ENCODE results near the gene ARAP1.

ARAP1 gene

DNA sequence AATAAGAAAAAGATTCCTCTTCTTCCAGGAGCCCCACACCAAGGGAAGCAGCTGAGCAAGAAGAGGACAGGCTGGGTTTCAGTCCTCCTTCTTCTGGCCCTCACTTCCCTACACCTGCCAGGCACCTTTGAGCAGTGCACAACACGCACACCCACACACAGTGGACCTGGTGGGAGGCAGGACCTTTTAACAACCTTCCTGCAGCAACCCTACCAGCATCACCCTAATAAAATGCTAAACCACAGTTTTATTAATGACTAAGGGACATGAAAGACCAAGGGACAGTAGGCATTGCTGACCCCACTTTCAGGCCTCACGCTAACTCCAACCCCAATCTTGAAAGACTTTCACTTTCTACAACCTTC, 12.2 kb downstream of the ARAP1 start:
- in situ Hi-C loops (cut with HindIII; ENCODE audit: low sequenced_read_pairs), result no loop called here
- no peak for TF ChIP-seq CTCF (IDR thresholded peaks at IDR 0.05; ENCODE audit: low read depth, low read length)
- DNase-seq (ENCODE audit: low read depth, low spot score), result no peak

DNA sequence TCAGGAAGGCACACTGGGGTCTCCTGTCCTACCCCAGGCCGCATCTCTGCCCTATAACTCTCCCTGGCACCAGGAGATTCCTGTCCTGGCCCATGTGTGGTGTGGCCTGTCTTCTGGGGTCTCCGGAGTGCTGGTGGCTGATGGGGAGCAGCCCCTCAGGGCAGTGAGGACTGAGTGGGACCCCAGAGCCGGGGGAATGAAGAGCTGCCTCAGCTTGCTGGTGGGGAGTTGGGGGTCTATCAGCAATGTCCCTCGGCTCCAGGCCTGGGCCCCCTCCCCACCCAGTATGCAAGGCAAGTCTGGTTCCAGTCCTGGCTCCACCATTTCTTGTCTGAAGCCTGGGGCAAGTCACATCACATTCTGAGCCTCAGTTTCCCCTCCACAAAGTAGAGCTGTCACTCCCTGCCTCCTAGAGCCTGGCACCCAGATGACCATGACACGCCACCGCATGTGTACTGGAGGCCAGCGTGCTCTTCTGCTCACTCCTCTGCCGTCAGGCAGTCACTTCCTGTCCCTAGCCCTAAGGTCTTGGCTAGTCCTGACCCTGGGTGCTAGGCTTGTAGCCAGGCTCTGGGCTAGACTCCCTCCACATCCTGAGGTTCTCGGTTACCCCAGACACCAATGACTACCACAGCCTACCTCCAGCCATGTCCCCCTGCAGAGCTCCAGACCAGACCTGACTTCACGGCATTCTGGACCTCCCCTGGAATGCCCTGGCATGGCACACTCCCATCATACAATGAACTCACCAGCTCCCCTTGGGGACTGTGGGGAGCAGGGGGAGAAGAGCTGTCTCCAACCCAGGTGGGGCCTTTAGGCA, 12.8 kb downstream of the ARAP1 start:
- no peak overlapping the region for H3K4me3 ChIP-seq (ENCODE audit: low read depth, low read length)
- no peak for DNase-seq (ENCODE audit: low read depth, low spot score)
- in situ Hi-C loops (cut with HindIII; ENCODE audit: low sequenced_read_pairs), result no loop called here

More for the DNA sequence above, 12.2 kb downstream of the ARAP1 start:
- no peak overlapping the region for H3K4me3 ChIP-seq (ENCODE audit: low read depth, low read length)

DNA sequence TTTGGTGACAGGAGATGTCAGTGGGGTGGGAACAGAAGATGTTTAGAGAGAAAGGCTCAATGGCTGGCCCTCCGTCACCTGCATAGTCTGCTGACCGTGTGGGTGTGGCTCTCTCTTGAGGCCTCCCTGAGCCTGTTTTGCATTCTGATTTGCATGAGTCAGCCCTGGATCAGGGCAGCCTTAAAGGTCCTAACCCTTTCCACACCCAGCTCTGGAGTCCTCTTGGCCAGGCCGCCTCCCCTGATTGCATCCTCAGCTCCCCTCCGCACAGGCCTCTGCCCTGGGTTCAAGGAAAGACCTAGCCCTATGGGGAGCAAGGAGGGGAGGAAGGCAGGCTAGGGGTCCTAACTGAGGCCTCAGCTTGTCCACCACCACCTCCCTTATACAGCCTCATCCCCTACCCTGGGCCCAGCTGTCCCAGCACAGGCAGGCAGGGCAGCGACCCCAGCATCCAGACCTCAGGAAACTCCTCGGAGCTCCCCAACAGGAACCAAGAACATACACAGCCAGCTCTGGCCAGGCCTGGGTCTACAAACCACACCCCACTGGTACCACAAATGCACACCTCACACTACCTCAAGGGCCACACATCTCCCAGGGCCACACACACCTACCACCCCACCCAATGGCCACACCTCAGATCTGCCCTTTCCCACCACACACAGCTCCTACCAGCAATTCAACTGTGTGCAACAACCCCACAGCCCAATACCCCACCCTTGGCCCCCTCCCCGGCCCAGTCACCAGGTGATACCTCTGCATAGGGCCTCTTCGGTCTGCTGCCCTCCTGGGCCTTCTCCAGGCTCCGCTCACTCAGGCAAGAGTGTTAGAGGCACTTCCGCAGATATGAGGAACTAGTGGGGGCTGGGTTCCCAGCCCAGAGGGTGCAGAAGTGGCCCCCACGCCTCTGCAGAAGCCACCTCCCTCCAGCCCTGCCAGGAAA, 13.7 kb downstream of the ARAP1 start:
- in situ Hi-C loops (cut with HindIII; ENCODE audit: low sequenced_read_pairs), result no loop called here

More for the DNA sequence above, 12.8 kb downstream of the ARAP1 start:
- TF ChIP-seq CTCF (IDR thresholded peaks at IDR 0.05; ENCODE audit: low read depth, low read length), result no peak

DNA sequence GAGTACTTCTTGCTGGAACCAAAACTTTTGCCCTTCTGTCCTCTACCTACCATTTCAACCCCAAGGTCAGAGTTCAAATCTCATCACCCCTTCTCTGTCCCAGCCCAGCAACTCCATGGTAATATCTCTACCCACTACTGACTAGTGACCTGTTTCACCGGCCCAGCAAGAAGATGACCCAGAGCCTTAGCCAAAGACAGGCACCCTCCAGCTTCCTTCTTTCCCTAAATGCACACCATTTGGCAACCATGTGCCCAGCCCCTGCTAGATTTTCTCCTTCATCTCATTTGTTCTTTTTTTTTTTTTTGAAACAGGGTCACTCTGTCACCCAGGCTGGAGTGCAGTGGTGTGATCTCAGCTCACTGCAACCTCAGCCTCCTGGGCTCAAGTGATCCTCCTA, 14.9 kb downstream of the ARAP1 start:
- no peak for TF ChIP-seq CTCF (IDR thresholded peaks at IDR 0.05; ENCODE audit: low read depth, low read length)
- no peak overlapping the region for H3K4me3 ChIP-seq (ENCODE audit: low read depth, low read length)
- DNase-seq (ENCODE audit: low read depth, low spot score), result no peak
- in situ Hi-C loops (cut with HindIII; ENCODE audit: low sequenced_read_pairs), result no loop called here

More for the DNA sequence above, 13.7 kb downstream of the ARAP1 start:
- no peak for DNase-seq (ENCODE audit: low read depth, low spot score)
- TF ChIP-seq CTCF (IDR thresholded peaks at IDR 0.05; ENCODE audit: low read depth, low read length), result no peak
- no peak overlapping the region for H3K4me3 ChIP-seq (ENCODE audit: low read depth, low read length)

- no peak for DNase-seq (ENCODE audit: low read depth, low spot score)
- in situ Hi-C loops (cut with HindIII; ENCODE audit: low sequenced_read_pairs), result no loop called here
- no peak for TF ChIP-seq CTCF (IDR thresholded peaks at IDR 0.05; ENCODE audit: low read depth, low read length)
- H3K4me3 ChIP-seq (ENCODE audit: low read depth, low read length), result no peak overlapping the region
These were observed 15.6 kb downstream of the ARAP1 start for GRCh38 chr11:72736452-72737069.

DNA sequence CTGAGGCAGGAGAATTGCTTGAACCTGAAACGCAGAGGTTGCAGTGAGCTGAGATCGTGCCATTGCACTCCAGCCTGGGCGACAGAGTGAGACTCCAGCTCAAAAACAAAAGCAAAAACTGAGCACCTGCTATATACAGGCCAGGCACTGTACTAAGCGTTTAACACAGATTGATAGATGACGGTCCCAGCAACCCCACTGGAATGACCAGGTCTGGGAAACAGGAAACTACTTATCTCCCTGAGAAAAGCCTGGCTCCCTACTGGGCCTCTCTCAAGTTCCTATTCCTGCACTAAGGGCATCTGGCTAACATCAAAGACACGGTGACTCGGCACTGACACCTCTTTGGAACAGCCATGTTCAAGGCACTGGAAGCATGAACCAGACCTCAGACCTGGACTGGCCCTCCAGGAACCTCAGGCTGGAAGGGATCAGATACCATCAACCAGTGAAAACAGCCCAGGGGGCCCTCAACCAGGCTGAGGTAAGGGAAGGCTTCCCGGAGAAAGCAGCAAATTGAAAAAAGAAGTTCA, 16.6 kb downstream of the ARAP1 start:
- no peak overlapping the region for H3K4me3 ChIP-seq (ENCODE audit: low read depth, low read length)
- no peak for TF ChIP-seq CTCF (IDR thresholded peaks at IDR 0.05; ENCODE audit: low read depth, low read length)

More for the DNA sequence above, 16.6 kb downstream of the ARAP1 start:
- in situ Hi-C loops (cut with HindIII; ENCODE audit: low sequenced_read_pairs), result no loop called here
- peak; percentile 44 for DNase-seq (ENCODE audit: low read depth, low spot score)
